T-helper 2 cell (primary cell): ENCODE measurements around the gene SLC12A5.
A peak's percentile ranks its signal among the peaks of the same experiment; 100 is the strongest.
"Not testable (repeated sequence)": the region's sequence is repeated elsewhere in the genome, so short reads cannot be mapped to it uniquely, and the experiment has no call there.

Experiments
- DNase-seq, 5 experiments: peaks; one replicate each; pipeline versions ENCODE4 v3.0.0 to v3.0.0-alpha.2; 2012 to 2022

SLC12A5 gene

DNA sequence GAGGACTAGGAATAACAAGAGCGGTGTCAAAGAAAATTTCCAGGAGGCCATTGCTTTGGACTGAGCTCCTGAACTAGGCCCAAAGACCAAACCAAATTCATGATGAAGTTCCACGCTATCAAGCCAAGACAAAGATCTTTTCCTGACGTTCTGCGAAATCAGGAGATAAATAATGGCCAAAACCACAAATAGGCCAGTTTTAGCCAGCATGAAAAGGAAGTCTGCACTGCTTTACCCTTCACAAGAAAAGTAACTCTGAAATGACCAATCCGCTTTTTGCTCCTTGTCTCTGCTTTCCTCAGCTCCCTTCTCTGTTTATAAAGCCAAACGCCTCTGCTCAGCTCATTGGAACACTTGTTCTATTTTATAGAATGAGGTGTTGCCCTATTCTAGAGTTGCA lies 54.1 kb downstream of the SLC12A5 start:
- no peak for DNase-seq

DNA sequence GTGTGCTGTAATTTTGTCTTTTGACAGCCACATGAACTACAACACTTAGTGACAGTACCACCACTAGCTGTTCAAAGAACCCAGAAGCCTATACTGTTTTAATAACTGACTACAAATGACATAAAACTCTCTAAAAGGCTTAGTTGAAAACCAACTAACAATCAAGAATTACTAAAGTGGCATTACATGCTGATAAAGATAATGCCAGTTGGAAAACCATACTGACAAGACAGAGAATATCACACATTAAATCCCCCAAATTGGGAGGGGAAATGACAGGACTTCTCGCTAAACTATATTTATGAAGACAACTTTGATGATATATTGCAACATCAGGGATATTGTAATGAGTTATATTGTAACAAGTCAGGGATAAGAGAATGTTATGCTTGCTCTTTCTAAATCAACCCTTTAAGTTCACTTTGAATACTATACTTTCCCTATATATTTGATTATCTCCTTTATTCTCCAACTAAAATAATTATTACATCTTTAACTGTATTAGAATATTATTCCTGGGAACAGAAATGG lies 54.6 kb downstream of the SLC12A5 start:
- no peak for DNase-seq

DNA sequence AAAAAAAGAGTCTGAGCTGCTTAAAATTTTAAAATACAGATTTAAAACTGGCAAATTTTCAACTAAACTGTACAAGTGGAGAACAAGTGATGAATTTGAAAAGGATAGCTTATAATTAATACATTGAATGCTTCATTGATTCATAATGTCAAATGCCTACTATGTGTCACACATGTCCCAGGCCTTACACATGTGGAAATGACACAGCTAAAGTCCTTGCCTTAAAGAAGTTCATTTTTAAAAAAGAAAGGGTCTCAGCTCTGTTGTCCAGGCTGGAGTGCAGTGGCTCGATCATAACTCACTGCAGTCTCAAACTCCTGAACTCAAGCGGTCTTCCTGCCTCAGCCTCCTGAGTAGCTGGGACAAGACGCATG lies 55.8 kb downstream of the SLC12A5 start:
- no peak for DNase-seq

DNA sequence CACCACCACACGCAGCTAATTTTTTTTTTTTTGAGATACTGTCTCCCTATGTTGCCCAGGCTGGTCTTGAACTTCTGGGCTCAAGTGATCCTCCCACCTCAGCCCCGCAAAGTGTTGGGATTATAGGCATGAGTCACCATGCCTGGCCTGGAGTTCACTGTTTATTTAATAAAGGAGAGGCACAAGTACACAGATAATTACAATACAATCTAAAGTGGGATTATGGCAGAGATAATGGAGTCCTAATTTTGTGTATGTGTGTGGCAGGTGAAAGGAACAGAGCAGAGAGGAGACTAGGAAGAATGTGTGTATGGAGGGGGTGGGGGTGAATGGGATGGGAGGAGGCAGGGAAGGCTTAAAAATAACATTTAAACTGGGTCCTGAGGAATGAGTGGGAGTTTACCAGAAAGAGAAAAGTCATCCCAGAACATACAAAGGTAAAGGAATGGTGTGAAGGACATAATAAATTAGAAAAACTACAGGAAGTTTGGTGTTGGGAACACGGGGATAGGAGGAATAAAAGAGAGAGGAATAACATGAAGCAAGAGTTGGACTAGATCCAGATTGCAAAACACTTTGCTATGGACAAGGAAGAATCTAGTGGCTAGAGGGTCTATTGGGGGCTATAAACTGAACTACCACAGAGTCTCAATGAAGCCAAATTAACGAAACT lies 56.3 kb downstream of the SLC12A5 start:
- no peak for DNase-seq

DNA sequence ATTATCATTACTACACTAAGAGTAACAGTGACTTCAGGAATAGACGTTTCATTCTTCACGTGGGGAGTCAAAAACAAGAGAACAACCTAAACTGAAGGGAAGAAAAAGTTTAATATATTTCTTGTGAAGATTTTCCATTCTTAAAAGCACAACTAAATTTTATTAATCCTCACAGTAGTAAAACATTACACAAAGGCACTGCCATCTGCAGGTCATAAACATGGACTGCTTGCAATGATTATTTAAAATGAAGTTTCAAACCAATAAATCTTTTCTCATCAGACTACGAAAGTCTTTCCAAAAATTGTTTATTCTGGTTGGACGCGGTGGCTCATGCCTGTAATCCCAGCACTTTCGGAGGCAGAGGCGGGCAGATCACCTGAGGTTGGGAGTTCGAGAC lies 58.1 kb downstream of the SLC12A5 start:
- peak in 1 of 5 experiments; percentile 30 for DNase-seq

DNA sequence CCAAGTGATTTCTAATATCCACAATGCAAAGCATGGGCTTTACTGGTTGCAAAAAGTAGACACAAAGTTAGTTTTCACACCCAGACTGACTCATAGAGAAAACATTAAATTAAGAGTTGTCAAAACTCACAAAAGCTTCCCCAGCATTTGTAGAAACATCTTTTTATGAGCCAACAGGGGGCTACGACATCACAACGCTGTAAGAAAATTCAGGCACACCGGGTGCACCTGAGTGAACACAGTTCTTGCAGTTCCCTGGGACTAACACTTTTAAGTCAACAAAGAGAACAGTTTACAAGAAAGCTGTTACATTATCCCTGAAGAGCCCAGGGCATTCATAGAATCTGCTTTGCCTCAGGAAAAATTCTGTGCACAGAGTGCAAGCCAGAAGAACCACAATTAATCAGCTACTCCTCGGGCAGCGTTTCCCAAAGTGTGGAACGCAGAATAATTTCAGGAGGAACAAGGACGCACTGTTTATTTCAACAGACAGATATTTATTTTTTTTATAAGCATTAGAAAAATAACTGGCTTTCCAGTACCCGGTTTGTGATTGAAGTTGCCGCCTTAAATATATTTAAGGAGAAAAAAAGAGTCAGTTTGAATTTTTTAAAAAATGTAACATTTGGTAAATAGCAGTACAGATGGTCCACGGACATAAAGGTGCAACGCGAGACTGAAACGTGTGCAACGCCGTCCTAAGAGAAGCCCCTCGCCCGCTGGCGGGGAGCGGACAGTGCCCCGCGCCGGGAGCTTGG lies 59.6 kb downstream of the SLC12A5 start:
- peak in 1 of 5 experiments; percentile 48 for DNase-seq

DNA sequence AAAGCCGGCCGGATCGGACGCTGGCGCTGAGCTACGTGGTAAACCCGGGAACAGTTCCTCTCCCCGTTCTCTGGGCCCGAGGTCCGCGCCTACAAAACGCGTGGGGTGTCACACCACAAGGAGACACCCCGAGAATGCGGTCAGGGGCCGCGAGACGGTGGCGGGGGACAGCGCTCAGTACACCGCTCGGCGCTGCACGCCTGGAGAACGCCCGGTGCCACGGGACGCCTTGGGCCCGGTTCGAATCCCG lies 60.1 kb downstream of the SLC12A5 start:
- DNase-seq = peak in 4 of 5 experiments; percentile 13 to 75 (median 48)

DNA sequence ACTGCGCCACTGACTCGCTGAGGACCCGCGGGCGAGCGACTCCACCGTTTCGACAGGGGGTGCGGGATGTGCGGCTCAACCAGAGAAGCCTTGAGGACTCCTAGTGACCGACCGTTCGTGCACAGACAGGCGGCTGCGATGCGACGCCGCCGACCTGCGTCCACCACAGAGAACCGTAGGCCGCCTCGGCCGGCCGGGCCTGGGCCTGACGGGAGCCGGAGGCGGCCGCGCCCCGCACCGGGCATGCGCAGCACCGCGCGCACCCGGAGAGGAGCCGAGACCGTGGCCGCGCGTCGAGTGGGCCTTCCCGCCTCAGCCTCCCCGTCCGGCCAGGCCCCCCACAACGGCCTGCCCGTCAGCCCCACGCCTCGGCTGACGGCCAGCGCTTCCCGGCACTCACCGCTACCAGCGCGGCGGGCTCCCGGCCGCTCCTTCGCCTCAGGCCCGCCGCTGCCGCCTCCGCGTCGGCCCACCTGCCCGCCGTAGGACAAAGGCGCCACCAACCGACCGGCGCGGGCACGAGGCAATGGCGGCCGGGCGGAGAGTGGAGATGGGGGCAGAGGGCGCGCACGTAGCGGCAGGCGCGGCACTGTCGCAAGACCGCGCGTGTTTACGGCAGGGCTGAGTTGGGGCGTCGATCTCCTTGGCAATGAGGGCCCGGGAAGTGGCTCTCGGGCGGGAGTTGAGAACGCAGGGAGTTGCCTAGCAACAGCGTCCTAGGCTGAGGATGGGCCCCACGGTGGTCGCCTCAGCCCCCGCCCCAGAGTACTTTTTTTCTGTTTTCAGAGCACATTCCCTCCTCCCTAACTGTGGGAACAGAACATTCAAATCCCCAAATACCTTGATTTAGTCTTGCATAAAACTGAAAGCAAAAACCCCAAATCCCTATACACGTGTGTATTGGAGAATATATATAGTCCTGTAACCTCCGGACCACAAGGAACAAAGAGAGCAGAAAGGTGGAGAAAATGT lies 60.7 kb downstream of the SLC12A5 start, which contains the start of gene NCOA5:
NCOA5 (minus strand) TSS at position 546 of the 972 bp plus-strand sequence. CDS start 10,538 bp downstream, outside the sequence.
- peak; percentile 83 to 98 (median 91) for DNase-seq

DNA sequence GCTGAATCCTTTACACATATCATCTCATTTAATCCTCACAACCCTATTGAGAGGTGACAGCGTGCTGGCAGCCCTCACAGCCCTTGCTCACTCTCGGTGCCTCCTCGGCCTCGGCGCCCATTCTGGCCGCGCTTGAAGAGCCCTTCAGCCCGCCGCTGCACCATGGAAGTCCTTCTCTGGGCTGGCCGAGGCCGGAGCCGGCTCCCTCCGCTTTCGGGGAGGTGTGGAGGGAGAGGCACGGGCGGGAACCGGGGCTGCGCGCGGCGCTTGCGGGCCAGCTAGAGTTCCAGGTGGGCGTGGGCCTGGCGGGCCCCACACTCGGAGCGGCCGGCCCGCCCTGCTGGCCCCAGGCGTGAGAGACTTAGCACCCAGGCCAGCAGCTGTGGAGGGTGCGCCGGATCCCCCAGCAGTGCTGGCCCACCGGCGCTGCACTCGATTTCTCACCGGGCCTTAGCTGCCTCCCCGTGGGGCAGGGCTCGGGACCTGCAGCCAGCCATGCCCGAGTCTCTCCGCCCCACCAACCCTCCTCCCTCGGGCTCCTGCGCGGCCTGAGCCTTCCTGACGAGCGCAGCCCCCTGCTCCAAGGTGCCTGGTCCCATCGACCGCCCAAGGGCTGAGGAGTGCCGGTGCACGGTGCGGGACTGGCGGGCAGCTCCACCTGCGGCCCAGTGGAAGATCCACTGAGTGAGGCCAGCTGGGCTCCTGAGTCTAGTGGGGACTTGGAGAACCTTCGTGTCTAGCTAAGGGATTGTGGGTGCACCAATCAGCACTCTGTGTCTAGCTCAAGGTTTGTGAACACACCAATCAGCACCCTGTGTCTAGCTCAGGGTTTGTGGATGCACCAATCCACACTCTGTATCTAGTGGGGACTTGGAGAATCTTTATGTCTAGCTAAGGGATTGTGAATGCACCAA lies 62.9 kb downstream of the SLC12A5 start:
- not testable (repeated sequence) for DNase-seq

DNA sequence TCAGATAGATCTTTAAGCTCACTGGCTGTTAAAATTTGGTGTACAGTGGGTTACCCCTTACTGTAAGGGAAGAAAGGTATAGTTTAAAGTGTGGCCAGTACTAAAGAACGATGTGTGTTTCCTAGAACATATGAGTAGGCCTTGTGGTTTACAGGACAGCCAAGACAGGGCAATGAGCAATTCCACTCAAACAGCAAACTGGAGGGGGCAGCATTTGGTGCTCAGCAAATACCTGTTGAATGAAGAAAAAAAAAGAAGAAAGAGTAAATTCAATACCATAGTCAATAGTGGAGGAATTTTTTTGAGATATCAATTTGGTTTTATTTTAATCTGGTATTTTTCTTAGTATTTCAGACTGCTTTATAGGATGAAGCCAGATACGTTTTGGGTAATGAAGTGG lies 64.5 kb downstream of the SLC12A5 start:
- no peak for DNase-seq

DNA sequence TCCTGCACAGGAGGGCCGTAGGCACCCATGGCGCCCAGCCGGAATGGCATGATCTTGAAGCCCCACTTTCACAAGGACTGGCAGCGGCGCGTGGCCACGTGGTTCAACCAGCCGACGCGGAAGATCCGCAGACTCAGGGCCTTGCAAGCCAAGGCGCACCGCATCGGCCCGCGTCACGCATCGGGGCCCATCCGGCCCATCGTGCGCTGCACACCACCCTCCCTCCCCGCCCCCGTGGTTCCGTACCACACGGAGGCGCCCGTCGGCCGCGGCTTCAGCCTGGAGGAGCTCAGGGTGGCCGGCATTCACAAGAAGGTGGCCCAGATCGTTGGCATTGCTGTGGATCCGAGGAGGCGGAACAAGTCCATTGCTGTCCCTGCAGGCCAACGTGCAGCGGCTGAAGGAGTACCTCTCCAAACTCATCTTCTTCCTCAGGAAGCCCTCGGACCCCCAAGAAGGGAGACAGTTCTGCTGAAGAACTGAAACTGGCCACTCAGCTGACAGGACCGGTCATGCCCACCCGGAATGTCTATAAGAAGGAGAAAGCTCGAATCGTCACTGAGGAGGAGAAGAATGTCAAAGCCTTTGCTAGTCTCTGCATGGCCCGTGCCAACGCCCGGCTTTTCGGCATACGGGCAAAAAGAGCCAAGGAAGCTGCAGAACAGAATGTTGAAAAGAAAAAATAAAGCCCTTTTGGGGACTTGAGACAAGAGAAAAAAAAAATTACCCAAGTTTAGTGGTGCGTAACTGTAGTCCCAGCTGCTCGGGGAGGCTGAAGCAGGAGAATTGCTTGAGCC lies 70.7 kb downstream of the SLC12A5 start:
- DNase-seq = peak in 1 of 5 experiments; percentile 10

DNA sequence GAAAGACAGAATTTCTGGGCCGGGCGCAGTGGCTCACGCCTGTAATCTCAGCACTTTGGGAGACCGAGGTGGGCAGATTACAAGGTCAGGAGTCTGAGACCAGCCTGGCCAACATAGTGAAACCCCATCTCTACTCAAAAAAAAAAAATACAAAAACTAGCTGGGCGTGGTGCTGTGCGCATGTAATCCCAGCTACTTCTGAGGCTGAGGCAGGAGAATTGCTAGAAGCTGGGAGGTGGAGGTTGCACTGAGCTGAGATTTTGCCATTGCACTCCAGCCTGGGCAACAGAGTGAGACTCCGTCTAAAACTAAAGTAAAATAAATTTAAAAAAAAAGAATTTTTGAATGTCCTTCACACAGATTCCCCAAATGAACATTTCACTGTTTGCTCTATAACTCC lies 71.4 kb downstream of the SLC12A5 start:
- DNase-seq = not testable (repeated sequence)

DNA sequence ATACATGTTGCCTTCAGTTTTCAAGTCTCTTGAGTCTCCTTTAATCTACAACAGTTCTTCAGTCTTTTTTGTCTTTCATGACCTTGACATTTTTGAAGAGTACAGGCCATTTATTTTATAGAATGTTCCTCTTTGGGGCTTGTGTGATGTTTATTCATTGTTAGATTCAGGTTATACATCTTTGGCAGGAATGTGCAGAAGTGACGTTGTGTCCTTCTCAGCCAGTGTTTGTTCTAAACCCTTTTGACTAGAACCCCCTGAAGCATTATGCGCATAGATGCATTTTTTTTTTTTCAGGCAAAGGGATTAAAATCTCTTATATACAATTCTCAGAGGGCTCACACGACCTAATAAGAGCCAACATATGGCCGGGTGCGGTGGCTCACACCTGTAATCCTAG lies 72.0 kb downstream of the SLC12A5 start:
- no peak for DNase-seq

DNA sequence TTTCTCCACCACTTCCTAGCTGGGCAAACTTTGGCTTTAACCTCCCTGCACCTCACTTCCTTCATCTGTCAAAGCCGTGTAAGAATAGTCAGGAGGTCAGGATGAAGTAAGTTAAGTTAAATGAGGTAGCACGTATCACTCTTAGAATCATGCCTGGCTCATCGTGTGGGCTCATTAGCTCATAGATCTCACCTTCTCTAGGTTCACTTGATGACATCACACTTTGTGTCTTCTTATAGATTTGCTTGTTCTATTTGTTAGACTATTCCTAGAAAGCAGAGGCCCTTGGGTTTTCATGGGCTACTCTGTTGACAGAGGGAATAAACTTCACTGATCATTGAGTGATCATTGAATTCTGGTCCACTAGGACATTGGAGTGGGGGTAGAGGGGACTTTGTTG lies 72.9 kb downstream of the SLC12A5 start:
- DNase-seq = no peak

DNA sequence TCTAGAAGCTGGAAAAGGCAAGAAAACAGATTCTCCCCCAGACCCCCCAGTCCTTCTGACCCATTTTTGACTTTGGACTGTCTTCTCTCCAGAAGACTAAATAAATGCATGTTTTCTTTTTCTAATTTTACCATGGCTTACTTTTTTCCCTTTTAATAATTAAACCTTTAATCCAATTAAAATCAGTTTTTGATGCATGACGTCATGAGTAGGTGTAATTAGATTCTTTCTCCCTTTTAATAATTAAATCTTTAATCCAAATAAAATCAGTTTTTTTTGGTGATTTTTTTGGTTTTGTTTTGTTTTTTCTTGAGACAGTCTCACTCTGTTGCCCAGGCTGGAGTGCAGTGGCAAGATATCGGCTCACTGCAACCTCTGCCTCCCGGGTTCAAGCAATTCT lies 73.9 kb downstream of the SLC12A5 start:
- no peak for DNase-seq

DNA sequence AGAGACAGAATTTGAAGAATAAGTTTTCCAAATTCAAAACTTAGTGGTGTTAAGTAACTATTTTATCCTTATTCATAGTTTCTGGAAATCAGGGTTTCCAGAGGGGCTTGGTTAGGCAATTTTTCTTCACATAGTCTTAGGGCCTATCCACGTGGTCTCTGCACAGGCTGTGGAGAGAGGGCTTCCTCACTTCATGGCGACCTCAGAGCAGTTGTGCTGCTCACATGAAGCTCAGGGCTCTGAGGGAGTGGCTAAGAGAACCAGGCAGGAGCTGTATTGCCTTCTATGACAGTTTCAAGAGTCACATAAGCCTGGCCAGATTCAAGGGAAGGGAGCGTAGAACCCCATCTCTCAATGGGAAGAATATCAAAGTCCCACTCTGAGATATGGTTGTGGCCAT lies 75.2 kb downstream of the SLC12A5 start:
- no peak for DNase-seq

DNA sequence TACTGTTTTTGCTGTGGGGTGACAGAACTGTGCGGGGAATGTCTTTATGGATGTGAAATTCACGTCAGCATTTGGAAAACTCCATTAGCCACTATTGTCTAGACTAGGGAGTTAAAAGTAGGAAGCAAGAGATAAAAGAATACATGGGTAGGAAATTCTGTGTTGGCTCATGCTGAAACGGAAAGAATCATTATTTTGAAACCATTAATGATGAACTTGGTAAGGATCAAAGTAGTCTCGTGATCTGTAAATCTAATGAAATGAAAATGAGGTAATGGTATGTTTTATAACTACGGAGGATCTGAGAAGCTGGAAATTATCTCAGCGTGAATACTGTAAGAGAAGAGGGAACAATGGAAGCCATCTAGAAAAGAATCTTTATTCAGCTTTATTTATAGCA lies 78.0 kb downstream of the SLC12A5 start:
- no peak for DNase-seq

DNA sequence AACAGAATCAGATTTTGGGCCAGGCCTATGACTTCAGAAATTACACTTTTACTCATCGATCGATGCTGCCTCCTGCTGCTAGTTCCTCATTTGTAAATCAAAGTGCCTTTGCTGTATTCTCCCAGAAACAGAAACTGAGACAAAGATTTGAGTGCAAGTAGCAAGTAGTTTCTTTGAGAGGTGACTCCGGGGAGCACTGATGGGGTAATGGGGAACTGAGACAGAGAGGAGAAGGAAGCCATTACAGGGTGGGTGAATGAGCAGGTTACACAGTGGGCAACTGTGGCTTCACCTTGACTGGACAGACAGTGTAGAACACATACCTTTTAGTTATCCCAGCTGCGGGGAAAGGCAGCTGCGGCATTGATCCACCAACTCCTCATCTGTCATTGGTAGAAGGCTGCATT lies 79.4 kb downstream of the SLC12A5 start:
- DNase-seq = no peak

DNA sequence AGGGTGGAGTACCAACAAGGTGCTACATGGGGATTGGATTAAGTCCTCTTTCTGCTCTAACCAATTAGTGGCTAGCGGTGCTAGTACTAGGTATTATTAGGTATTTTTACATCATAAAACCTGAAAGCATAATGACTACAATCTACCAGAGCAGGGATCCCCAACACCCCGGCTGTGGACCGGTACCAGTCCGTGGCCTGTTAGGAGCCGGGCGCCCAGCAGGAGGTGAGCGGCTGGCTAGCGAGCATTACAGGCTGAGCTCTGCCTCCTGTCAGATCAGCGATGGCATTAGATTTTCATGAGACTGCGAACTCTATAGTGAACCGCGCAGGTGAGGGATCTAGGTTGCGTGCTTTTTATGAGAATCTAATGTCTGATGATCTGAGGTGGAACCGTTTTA lies 80.0 kb downstream of the SLC12A5 start:
- no peak for DNase-seq
